ENCODE measurements around the gene FGF1.

DNA sequence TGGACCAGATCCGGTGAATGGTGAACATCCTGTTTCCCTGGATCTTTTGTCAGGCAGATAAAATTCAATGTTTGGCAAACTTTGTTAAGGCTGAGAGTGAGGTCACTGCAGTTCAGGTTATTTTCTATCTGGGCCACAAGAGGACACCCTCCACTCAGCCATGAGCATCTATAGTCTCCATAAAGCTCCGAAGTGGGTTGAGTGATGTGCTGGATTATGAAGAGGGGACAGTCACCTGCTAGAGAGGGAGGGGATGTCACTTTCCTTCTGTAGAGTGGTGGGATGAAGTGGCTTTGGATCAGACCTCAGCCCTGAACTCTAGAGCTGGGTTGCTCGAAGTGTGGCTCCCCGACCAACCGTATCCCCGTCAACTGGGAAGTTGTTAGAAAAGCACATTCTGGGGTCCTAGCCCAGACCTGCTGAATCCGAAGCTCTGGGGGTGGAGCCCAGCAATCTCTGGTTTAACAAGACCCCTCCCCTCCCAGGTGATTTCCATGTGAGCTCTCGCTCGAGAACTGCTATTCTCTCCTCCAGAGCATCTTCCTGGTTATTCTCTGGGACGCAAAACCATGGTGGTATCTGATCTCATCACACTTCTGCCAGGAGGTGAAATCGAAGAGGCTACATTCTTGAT lies 31.8 kb upstream of the FGF1 start:
- TF ChIP-seq, protein P1, sequence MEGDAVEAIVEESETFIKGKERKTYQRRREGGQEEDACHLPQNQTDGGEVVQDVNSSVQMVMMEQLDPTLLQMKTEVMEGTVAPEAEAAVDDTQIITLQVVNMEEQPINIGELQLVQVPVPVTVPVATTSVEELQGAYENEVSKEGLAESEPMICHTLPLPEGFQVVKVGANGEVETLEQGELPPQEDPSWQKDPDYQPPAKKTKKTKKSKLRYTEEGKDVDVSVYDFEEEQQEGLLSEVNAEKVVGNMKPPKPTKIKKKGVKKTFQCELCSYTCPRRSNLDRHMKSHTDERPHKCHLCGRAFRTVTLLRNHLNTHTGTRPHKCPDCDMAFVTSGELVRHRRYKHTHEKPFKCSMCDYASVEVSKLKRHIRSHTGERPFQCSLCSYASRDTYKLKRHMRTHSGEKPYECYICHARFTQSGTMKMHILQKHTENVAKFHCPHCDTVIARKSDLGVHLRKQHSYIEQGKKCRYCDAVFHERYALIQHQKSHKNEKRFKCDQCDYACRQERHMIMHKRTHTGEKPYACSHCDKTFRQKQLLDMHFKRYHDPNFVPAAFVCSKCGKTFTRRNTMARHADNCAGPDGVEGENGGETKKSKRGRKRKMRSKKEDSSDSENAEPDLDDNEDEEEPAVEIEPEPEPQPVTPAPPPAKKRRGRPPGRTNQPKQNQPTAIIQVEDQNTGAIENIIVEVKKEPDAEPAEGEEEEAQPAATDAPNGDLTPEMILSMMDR (IDR thresholded peaks at IDR 0.05), result peak; percentile 30 to 93 (median 78)
- TF ChIP-seq POLR2A (IDR thresholded peaks at IDR 0.05), result no peak
